Non-pigmented ciliary epithelial cell (primary cell): ENCODE results near the gene PLA2G5.

Experiments used
- DNase-seq: peaks from one replicate; pipeline ENCODE4 v3.0.0-alpha.2; 2010; ENCODE audit warnings: low read depth

PLA2G5 gene

GRCh38 chr1:20090119-20090518 is 20.1 kb downstream of the PLA2G5 start:
- no peak for DNase-seq

- DNase-seq, result no peak
These were observed 20.6 kb downstream of the PLA2G5 start for GRCh38 chr1:20090641-20091040.

- DNase-seq, result no peak
These were observed 23.3 kb downstream of the PLA2G5 start for GRCh38 chr1:20093303-20093702.

- DNase-seq, result no peak
These were observed 24.0 kb downstream of the PLA2G5 start for GRCh38 chr1:20093940-20094391.

GRCh38 chr1:20095564-20096434 is 25.8 kb downstream of the PLA2G5 start:
- DNase-seq, result no peak

- no peak for DNase-seq
These were observed 26.9 kb downstream of the PLA2G5 start for GRCh38 chr1:20096840-20097447.

GRCh38 chr1:20099533-20099932 is 29.5 kb downstream of the PLA2G5 start:
- DNase-seq, result no peak

GRCh38 chr1:20100632-20101355 is 30.8 kb downstream of the PLA2G5 start:
- peak; percentile 14 for DNase-seq

- DNase-seq, result peak; percentile 42
These were observed 32.9 kb downstream of the PLA2G5 start for GRCh38 chr1:20102875-20103274.

GRCh38 chr1:20105856-20106255 is 35.9 kb downstream of the PLA2G5 start:
- DNase-seq, result no peak

GRCh38 chr1:20107351-20107750 is 37.4 kb downstream of the PLA2G5 start:
- no peak for DNase-seq

GRCh38 chr1:20107796-20108195 is 37.8 kb downstream of the PLA2G5 start:
- DNase-seq, result no peak

- DNase-seq, result no peak
These were observed 38.6 kb downstream of the PLA2G5 start for GRCh38 chr1:20108366-20109123.

- no peak for DNase-seq
These were observed 39.3 kb downstream of the PLA2G5 start for GRCh38 chr1:20109223-20109856.

GRCh38 chr1:20110679-20111078 is 40.7 kb downstream of the PLA2G5 start:
- DNase-seq, result peak; percentile 15

- no peak for DNase-seq
These were observed 41.5 kb downstream of the PLA2G5 start for GRCh38 chr1:20111452-20111851.

- no peak for DNase-seq
These were observed 42.4 kb downstream of the PLA2G5 start for GRCh38 chr1:20112279-20113000.

- no peak for DNase-seq
These were observed 44.1 kb downstream of the PLA2G5 start for GRCh38 chr1:20114021-20114648.

- no peak for DNase-seq
These were observed 45.5 kb downstream of the PLA2G5 start for GRCh38 chr1:20115479-20115878.

- no peak for DNase-seq
These were observed 45.9 kb downstream of the PLA2G5 start for GRCh38 chr1:20115916-20116315.
